NB4 (cell line): ENCODE results near the gene PNRC2.

ENCODE experiments used
- POLR2A ChIP-seq: IDR thresholded peaks from 2 replicates; pipeline ENCODE4 v1.6.1; 2011; ENCODE audit warnings: mild to moderate bottlenecking; ENCODE audit not compliant: insufficient read length; ENCODE audit errors: extremely low read depth
- TF ChIP-seq, protein P1 (sequence below): IDR thresholded peaks from one replicate; pipeline ENCODE4 v1.5.1; 2012; ENCODE audit warnings: low read depth, low read length

- TF ChIP-seq, protein P1, sequence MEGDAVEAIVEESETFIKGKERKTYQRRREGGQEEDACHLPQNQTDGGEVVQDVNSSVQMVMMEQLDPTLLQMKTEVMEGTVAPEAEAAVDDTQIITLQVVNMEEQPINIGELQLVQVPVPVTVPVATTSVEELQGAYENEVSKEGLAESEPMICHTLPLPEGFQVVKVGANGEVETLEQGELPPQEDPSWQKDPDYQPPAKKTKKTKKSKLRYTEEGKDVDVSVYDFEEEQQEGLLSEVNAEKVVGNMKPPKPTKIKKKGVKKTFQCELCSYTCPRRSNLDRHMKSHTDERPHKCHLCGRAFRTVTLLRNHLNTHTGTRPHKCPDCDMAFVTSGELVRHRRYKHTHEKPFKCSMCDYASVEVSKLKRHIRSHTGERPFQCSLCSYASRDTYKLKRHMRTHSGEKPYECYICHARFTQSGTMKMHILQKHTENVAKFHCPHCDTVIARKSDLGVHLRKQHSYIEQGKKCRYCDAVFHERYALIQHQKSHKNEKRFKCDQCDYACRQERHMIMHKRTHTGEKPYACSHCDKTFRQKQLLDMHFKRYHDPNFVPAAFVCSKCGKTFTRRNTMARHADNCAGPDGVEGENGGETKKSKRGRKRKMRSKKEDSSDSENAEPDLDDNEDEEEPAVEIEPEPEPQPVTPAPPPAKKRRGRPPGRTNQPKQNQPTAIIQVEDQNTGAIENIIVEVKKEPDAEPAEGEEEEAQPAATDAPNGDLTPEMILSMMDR = no peak
- no peak for TF ChIP-seq POLR2A
Measured at GRCh38 chr1:24010650-24011049, 51.0 kb downstream of the PNRC2 start.
